Inflammatory macrophage treated with lipopolysaccharide for 1 hour (primary cell): ENCODE results near the gene CORO6.

Experiments
- DNase-seq, 2 donors: peaks; one replicate each; pipeline ENCODE4 v3.0.0-alpha.2; 2020 to 2022

The CORO6 gene

DNA sequence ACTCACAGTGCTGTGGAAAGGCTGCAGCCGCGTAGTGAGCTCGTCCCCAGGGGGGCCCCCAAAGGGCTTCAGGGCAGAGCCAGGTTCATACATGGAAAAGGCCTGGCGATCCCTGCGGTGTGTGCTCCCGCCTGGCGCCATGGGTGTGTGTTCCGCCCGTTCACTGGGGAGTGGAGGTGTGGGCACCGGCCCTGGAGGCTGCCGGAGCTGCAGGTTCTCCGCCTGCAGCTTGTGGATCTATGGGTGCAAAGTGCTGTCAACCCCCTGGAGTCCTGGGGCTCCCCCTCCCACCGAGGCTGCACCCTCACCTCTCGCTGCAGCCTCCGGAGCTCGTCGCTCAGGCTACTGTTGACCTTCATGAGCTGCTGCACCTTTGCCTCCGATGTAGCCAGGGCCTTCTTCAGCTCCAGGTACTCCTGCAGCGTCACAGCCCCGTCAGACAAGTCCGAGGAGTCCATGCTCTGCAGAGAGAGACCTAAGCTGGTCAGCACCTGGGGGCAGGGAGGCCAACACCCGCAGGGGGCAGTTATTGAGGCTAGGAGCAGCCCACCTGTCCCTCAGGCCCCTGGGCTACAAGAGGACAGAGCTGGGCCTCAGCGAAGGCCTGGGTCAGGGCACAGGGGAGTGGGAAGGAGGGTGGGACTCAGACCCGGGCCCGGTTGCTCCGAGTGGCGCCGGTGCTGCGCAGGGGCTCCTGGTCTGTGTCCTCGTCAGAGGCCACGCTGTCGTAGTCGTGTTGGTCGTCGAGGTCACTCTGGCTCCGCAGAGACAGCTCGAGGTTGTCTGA lies 46.3 kb downstream of the CORO6 start:
- no peak for DNase-seq

DNA sequence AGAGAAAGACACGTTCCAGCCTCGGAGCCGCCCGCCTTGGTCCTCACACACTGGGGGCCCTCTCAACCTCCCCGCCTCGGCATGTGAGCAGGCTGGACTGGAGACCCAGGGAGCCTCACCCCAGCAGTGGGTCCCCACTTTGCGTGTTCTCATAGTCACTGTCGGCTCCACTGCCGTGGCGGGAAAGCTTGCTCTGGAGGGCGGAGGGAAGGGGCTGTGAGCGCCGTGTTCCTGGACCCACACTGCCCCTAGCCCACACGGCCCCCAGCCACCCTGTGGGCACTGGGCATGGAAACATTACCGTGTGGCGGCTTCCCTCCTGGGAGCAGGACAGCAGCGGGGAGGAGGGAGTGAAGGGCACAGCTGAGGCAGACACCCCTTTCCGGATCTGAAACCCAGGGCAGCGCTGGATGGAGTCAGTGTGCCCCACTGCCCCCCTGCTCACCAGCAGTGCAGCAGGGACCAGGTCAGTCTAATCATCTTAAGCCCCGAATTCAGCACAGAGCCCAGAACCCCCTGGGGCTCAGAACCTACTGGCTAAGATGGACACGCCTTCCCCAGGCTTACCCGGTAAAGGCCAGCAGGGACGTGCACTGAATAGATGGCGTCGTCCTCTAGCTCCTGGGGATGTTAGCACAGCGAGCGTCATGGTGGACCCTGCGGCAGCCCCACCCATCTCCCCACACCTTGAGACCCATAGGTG lies 47.0 kb downstream of the CORO6 start:
- DNase-seq = no peak

DNA sequence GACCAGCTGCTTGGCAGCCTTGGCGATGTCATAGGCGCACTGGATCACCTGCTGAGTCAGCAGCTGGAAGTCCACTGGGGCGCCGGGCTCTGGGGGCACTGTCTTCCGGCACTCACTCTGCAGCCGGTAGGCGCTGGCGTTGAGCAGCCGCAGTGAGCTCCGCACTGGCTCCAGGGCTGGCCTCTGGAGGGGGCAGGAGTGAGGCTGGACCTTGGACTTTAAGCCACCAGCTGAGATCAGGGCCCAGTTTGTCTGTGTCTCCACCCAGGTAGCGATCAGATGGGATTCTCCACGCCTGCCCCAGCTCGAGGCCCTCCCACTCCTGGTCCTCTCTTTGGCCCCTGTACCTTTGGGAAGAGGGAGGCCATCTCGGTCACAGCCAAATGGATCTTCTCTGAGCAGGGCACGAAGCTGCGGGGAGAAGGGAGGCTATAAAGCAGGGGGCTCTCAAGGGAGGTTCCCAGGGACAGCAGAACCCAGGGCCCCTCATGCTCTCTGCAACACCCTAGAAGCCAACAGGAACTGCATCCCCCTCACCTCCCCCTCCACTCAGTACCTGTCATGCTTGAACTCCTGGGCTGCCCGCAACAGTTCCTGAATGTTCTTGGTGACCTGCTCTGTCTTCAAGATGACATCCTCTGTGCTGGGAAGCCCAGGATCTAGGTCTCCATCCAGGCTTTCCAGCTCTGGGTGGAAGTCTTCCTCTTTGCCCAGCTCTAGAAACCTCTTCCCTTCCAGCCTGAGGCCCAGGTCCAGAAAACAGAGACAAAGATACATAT lies 47.8 kb downstream of the CORO6 start:
- no peak for DNase-seq

DNA sequence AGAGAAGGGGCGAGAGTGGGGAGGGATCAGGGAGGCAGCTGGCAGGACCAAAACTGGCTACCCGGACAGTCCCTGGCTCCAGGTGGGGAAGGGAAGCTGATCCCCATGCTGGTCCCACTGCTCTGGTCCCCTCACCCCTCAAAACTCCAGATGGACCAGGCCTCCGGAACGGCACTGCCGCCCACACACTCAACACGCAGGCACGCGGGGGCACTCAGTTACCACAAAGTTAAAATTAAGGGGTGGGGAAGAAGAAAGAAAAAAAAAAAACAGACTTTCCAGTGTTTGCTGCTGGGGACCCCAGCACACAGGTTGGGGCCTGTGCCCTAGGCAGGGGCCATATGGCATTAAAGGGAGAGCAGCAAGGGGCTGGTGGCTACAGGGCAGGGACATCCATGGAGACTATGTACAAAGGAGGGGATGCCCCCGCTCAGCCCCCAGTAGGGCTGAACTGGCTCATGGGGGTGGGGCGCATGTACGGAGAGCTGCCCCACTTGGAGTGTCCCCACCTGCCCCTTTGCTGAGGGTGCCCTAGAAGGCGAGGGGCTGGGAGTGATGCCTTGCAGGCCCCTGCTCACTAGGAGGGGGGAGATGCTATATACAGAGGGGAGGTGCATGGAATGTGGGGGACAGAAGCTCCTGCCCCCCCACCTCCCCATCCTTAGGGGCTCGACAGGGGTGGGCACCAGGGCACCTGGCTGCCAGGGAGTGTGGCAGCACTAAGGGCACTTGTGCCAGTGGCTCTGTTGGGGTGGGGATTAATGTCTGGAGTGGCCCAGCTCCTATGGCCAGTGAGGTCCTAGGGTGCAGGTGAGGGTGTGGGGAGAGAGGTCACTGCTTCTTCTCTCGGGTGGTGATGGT lies 48.6 kb downstream of the CORO6 start:
- DNase-seq = no peak

DNA sequence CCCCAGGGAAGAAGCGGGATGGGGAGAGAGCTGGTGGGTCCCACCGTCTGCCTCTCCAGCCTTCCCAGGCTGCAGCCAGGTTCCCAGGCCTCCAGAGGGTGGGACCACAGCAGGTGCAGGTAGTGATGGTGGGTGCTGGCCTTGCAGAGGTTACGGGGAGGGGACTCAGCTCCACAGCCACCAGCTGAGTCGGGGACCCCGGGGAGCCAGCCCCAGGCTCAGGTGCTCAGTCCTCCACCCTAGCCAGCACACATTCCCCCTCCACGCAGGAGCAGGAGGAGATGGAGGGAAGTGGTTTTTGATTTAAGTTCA lies 49.2 kb downstream of the CORO6 start:
- no peak for DNase-seq

DNA sequence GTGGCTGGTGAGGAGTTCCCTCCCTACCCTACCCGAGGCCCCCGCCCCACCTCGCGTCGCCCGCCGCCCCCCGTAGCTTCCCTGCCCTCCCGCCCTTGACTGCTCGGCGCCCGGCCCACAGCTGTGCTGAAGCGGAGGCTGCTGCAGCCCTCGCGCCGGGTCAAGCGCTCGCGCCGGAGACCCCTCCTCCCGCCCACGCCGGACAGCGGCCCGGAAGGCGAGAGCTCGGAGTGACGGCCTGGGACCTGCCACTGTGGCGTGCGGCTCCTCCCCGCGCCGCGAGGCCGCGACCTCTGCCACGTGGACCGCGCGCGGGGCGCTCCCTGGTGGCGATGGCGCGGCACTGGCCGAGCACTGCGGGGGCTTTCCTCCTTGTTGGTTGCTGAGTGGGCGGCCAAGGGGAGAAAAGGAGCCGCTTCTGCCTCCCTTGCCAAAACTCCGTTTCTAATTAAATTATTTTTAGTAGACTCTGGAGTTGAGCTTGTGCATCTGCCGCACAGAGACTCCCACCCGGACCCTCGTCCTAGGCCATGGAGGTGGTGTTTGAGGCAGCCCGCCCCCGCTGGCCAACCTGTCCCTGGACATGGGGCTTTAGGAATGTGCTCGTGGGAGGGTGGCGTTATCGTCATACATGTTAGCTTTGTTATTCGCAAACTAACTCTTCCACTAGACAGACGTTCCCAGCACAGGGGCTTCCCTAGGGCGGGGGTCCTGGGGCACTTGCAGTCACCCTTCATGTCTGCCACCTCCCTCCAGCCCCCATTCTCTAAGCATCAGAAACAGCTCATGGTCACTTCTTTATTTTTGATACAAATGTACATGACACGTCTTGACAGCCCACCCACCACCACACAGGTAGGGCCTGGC lies 49.8 kb downstream of the CORO6 start:
- peak; percentile 64 to 77 for DNase-seq

DNA sequence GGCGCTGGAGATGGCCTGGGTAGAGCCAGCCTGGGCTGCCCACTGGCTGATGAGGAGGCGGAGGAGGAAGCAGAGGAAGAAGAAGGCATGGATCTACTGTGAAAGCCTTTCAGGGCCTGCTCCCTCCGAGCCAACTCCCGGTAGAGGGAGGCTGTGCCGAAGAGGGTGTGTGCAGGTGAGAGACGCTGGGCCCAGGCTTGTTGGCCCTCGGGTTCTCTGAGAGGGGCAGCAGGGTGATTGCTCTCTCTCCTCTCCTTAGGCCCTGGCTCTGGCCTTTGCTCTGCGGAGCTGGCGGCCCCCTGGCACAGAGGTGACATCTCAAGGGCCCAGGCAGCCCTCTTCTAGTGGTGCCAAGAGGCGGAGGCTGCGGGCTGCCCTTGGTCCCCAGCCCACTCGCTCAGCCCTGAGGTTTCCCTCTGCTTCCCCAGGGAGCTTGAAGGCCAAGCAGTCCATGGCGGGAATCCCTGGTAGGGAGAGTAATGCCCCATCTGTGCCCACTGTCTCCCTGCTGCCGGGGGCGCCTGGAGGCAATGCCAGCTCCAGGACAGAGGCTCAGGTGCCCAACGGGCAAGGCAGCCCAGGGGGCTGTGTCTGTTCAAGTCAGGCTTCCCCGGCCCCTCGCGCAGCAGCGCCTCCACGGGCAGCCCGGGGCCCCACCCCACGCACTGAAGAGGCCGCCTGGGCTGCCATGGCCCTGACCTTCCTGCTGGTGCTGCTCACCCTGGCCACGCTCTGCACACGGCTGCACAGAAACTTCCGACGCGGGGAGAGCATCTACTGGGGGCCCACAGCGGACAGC lies 50.6 kb downstream of the CORO6 start:
- no peak for DNase-seq

DNA sequence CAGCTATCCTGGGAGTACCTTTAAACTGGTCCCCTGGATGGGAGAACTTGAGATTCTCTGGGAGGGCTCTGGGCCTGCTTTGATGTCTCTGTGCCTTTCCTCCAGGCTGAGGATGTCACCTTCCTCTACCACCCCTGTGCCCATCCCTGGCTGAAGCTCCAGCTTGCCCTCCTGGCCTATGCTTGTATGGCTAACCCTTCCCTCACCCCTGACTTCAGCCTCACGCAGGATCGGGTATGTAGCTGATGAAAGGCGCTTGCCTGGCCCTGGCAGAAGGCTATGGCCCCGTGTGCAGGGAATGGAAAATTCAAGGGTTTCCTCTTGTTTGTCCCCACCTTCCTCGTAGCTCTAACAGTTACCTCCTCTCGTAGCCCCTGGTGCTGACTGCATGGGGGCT lies 51.2 kb downstream of the CORO6 start:
- no peak for DNase-seq

DNA sequence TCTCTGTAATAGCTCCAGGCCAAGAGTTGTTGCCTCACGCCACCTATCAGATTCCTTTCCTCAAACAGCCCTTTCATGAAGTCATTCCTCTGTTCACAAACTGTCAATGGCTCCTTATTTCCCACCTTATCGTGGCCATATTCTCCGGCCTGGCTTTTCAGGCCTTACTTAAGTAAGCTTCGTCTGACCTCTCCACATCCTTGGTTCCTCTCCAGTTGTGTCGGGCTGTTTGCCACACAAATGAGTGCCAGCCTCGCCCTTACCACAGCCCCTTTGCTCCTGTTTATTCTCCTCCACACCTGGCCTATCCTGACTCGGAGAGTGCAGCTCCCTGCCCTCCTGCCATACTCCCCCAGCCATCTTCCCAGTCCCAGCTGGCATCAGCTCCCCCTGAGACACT lies 52.2 kb downstream of the CORO6 start:
- DNase-seq = no peak

DNA sequence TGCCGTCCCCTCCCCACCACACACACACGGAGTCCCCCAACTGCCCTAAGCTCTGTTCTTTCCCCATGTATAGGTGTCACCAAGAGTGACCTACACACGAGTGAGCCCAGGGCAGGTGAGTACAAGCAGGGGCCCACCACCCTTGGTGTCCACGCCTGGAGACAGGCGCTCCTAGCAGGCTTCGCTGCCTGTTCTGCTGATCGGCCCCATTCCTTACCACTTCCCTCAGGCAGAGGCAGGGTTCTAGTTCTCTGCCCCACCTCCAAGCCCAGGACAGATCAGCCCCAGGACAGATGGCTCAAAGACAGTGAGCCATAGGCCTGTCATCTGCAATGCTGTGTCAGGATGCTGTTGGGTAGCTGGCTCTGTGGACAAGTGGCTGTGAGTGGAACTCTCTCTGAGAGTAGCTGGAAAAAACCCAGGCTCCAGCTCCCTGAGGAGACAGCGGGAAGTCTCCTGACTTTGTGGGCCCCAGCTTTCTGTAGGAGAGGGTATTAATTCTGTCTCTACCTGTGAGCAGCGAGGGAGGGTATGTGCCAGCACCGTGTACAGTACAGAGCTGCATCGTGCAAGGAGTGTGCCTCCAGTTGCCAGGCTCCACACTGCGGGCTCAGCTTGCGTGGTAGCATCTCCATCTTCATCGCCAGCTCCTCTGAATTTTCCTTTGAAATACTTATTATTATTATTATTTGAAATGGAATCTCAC lies 53.3 kb downstream of the CORO6 start:
- no peak for DNase-seq

DNA sequence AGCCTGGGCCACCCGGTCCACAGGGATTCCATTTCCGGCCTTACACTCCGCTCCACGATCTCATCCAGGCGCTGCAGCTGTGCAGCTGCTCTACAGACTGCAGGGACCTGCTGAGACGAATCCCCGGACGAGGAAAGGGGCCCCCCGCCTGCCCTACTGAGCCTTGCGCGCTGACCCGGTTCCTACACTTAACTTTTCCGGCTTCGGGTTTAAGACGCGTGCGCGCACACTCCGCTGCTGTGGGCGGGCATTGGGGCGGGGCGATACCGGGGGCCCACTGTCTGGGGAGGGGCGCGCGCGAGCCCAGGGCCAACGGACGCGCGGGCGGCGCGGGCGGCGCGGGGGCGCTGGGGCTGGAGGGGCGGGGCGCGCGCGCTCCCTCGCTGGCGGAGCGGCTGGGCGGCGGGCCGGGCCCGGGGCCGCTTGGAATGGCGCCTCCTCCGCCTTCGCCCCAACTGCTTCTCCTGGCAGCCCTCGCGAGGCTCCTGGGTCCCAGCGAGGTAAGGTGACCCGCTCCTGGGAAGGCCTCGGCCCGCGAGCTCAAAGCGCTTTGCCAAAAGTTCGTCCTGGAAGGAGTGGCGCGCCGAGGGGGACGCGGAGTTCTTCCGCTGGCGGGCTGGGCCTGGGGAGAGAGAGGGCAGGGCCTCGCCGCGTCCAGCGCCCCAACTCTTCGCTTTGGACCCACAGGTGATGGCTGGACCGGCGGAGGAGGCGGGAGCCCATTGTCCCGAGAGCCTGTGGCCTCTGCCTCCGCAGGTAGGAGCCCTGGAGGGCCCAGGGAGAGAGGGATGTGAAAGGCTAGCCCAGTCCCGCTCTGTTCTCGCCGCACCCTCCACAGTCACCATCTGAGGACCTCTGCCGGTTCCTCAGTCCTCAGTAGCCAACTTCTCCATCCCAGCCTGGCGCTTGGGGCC lies 54.1 kb downstream of the CORO6 start, which contains the start of gene TP53I13:
TSS of gene TP53I13 (plus strand) at position 371 of the 914 bp plus-strand sequence. CDS start at position 429, 58 bp downstream.
- DNase-seq = peak in 1 of 2 donors; percentile 41

DNA sequence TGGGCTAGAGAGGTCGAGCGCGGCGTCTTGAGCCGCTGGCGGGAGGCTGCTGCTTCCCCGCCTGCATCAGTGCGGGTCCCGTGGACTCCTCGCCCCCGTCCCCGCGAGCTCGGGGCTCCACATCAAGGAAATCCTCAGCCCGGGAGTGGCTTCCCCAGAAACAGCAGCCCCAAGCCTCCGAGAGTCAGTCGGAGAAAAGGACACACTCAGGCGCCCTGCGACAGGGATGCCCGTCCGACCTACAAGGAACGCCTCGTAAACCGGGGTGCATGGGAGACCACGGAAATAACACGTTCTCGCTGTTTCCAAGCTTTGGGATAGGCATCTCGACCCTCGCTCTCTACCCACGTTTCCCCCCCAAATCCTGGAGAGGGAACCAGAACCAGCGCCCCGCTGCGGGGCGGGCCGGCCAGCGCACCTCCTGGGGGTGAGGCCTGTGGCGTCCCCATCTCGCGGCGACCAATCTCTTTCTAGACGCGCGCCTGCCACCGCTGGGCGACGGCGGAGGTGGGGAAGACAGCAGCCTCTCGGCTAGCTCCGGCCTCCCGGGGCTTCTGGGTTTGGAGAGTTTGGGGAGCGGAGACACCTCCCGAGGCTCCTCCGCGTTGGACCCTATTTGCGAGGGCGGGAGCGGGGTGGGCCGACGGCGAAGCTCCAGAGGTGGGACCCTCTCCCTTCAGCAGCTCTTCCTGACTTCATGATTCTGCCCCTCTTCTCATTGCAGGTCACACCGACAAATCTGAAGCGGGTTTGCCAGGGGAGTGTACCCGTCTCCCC lies 55.0 kb downstream of the CORO6 start:
- peak; percentile 44 to 53 for DNase-seq

DNA sequence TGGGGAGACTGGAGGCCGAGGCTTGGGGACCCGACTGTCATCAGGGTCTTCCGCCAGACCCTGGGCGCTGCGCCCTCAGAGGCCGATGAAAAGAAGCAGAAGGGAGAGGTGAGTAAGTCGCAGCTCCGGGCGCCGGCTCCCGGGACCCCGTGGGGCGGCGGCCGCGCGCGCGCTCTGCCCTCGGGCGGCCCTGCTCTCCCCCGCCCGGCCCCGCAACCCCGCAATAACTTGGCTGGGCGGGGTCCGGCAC lies 55.5 kb downstream of the CORO6 start:
- DNase-seq = no peak

DNA sequence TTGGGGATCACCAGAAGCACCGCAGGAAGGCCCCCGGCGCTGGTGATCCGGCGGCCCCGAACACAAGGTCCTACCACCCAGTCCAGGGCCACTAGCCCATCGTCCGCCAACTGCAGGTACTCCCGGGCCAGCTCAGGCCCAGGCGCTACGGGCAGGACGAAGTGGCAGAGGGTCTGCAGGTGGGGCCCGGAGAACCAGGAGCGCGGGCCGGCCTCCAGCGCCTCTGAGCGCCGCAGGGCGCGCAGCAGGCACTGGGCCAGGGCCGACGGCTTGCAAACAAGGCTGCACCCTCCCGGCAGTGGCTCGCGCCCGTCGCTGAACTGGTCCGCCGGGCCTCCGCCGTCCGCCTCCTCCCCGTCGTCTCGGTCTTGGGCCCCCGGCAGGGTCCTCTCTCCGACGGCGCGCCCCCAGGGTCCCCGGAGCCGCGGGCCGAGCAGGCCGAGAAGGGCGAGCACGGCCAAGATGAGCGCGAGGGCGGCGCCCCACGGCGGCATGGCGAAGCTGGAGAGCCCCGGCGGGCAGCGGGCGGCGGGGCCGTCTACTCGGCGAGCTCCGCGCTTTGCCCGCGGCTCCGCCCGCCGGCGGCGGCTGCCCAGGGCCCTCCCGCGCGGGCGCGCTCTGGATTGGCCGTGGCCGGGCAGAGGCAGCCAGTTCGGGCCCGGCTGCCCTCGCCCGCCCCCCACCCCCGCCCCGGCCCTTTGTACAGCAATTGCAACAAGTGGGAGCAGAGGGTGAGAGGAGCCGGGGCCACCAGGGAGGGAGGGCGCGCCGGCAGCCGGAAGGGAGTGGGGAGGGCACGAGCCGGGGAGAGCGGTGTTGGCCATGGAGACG lies 56.0 kb downstream of the CORO6 start, which contains the start of gene ABHD15:
TSS of gene ABHD15 (minus strand) at position 565 of the 831 bp plus-strand sequence. CDS start at position 494, 71 bp downstream.
- DNase-seq = peak; percentile 76 to 81

DNA sequence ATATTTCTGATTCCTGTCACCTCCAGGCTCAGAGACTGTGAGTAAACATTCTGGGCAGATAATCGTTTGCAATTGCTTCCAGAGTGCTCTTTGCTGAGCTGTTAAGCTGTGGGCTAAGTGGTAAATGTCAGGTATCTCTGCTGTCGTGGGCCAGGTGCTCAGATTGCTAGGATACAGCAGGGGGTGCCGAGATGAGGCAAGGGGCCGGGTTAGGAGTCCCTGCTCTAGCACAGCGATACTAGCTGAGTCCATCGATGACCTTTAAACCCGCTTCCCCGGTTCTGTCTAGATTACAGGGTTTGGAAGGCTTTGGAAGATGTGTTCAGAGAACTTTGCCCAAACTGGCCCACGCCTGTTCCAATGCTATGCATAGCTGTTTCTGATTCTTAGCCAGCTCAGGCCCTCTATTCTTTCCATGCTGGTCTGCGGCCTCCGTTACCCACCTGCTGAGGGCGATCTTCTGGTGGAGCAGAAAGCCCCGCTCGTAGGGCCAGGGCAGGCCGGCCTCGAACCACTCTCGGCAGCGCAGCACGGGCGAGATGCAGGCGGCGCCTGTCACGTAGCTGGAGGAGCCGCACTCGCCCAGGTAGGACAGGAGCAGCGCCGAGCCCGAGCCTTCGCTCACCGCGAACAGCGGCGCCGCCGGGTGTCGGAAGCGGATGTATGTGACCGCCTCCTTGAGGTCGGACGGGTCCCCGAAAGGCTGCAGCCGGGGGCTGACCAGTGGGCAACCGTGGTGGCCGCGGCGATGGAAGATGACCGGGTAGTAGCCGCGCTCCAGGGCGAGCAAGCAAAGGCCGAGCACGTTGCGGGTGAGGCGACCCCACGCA lies 56.9 kb downstream of the CORO6 start:
- no peak for DNase-seq
